Fibroblast of lung (primary cell): Measurements from ENCODE around the gene UMPS. TPM values are rescaled to one million over a fixed set of nuclear protein-coding genes. Genes with fewer than 3 reads are reported as not detected.
A peak's percentile ranks its signal among the peaks of the same experiment; 100 is the strongest.

Source experiments
- DNase-seq, 2 donors: peaks; one replicate each; pipeline versions ENCODE4 v3.0.0 to v3.0.0-alpha.2; 2010; ENCODE audit warnings: low read depth in 2 of 2
- H2AFZ ChIP-seq: 2 replicates; pipeline ENCODE4 v1.5.1; 2012; ENCODE audit warnings: low read length, control low read depth, inconsistent platforms
- H3K27ac ChIP-seq: 2 replicates; pipeline ENCODE4 v1.5.1; 2011; ENCODE audit warnings: low read length, control low read depth; ENCODE audit not compliant: insufficient read depth
- H3K27me3 ChIP-seq: 2 replicates; pipeline ENCODE4 v1.5.1; 2011; ENCODE audit warnings: mild to moderate bottlenecking, low read length; ENCODE audit not compliant: control insufficient read depth, insufficient read depth
- H3K36me3 ChIP-seq: 2 replicates; pipeline ENCODE4 v1.5.1; 2011; ENCODE audit warnings: low read length; ENCODE audit not compliant: control insufficient read depth, insufficient read depth
- H3K4me1 ChIP-seq: 2 replicates; pipeline ENCODE4 v1.5.1; 2011; ENCODE audit warnings: low read length; ENCODE audit not compliant: control insufficient read depth, insufficient read depth; ENCODE audit errors: extremely low read depth
- H3K4me2 ChIP-seq: 2 replicates; pipeline ENCODE4 v1.5.1; 2011; ENCODE audit warnings: low read length, control low read depth; ENCODE audit not compliant: insufficient read depth; ENCODE audit errors: extremely low read depth
- H3K4me3 ChIP-seq, 4 experiments: fragments of 200-600 bp in 1 of 4; sonication (generic) in 1 of 4; replicated peaks in 1 of 4; 2 replicates each; pipeline ENCODE4 v1.5.1; 2011 to 2016; ENCODE audit warnings: low read length in 4 of 4, low read depth in 3 of 4, mild to moderate bottlenecking in 3 of 4, control low read depth in 2 of 4, inconsistent platforms in 1 of 4, mixed read lengths in 1 of 4; ENCODE audit not compliant: insufficient read depth in 1 of 4; ENCODE audit errors: control extremely low read depth in 1 of 4
- H3K79me2 ChIP-seq: 2 replicates; pipeline ENCODE4 v1.5.1; 2012; ENCODE audit warnings: mild to moderate bottlenecking, low read length, inconsistent platforms; ENCODE audit not compliant: control insufficient read depth, insufficient read depth
- H3K9ac ChIP-seq: 2 replicates; pipeline ENCODE4 v1.5.1; 2011; ENCODE audit warnings: mild to moderate bottlenecking, low read length, control low read depth; ENCODE audit not compliant: insufficient read depth
- H3K9me3 ChIP-seq: 2 replicates; pipeline ENCODE4 v1.5.1; 2012; ENCODE audit warnings: low read depth, low read length; ENCODE audit not compliant: control insufficient read depth, insufficient read depth
- H4K20me1 ChIP-seq: 2 replicates; pipeline ENCODE4 v1.5.1; 2011; ENCODE audit warnings: low read length; ENCODE audit not compliant: control insufficient read depth, insufficient read depth; ENCODE audit errors: extremely low read depth
- CTCF ChIP-seq, 2 donors: IDR thresholded peaks in 1 of 2; conservative IDR thresholded peaks in 1 of 2; 1 replicate in 1 of 2; 2 replicates in 1 of 2; pipeline ENCODE4 v1.5.1; 2011 to 2012; ENCODE audit warnings: low read length in 2 of 2, control low read depth in 1 of 2, inconsistent platforms in 1 of 2, low read depth in 1 of 2, mild to moderate bottlenecking in 1 of 2
- EZH2 ChIP-seq: IDR thresholded peaks from 2 replicates; pipeline ENCODE4 v1.5.1; 2012; ENCODE audit warnings: low read length, control low read depth, mild to moderate bottlenecking; ENCODE audit errors: missing control alignments
- polyA plus RNA-seq, 2 donors: library from polyadenylated mRNA; depleted of rRNA in 1 of 2; stranded (reverse) in 1 of 2; unstranded in 1 of 2; fragments of >200 nt; gene quantifications; 2 replicates each; pipeline ENCODE4 v1.2.1, GENCODE V29; 2011 to 2012; ENCODE audit warnings: missing spikeins in 1 of 2
- total RNA-seq: library from RNA; depleted of rRNA; stranded (reverse); fragments of >200 nt; gene quantifications from 2 replicates; pipeline ENCODE4 v1.2.1, GENCODE V29; 2014

Gene UMPS
- total and polyA plus RNA-seq, 2 donors (not counting 1 experiment from before 2014, with no cell fraction given) = 21.6 to 25.0 TPM

- Histone ChIP-seq H3K9me3 (no peaks in the 10 kb centered on the region), H4K20me1 (no peaks in the 10 kb centered on the region), H2AFZ (peak overlapping the region; percentile 92), H3K4me1 (peaks cover 8% of the 10 kb centered on the region), H3K4me3 (peak overlapping the region; percentile 96 to 100 (median 98)), H3K36me3 (no peaks in the 10 kb centered on the region), H3K27ac (peak overlapping the region; percentile 93), H3K79me2 (peaks cover 32% of the 10 kb centered on the region), H3K27me3 (no peaks in the 10 kb centered on the region), H3K9ac (peak overlapping the region; percentile 95), H3K4me2 (peak overlapping the region; percentile 98)
- TF ChIP-seq EZH2 (no peak), CTCF (conservative IDR thresholded peaks at IDR 0.05 in 1 of 2, IDR thresholded peaks at IDR 0.05 in 1 of 2; ENCODE audit: low read depth in 1 of 2, low read length in 2 of 2) (no peak)
- no peak for DNase-seq
Measured at GRCh38 chr3:124730941-124731297, 667 bp downstream of the UMPS start.

GRCh38 chr3:124731760-124732159, 1.5 kb downstream of the UMPS start:
- Histone ChIP-seq H3K27me3 (no peaks in the 10 kb centered on the region), H3K9ac (no peak overlapping the region), H3K79me2 (peaks cover 32% of the 10 kb centered on the region), H3K36me3 (no peaks in the 10 kb centered on the region), H3K4me3 (no peak overlapping the region), H3K9me3 (no peaks in the 10 kb centered on the region), H4K20me1 (no peaks in the 10 kb centered on the region), H2AFZ (no peak overlapping the region), H3K4me2 (no peak overlapping the region), H3K4me1 (peaks cover 8% of the 10 kb centered on the region), H3K27ac (no peak overlapping the region)
- no peak for DNase-seq
- TF ChIP-seq CTCF (conservative IDR thresholded peaks at IDR 0.05 in 1 of 2, IDR thresholded peaks at IDR 0.05 in 1 of 2; ENCODE audit: low read depth in 1 of 2, low read length in 2 of 2) (no peak), EZH2 (no peak)

GRCh38 chr3:124741027-124741426, 10.8 kb downstream of the UMPS start:
- peaks cover 11% of the 10 kb centered on the region for H3K36me3 ChIP-seq
- H3K4me3 ChIP-seq = no peak overlapping the region
- no peaks in the 10 kb centered on the region for H3K9me3 ChIP-seq
- no peaks in the 10 kb centered on the region for H3K4me1 ChIP-seq
- no peak overlapping the region for H3K4me2 ChIP-seq
- H3K79me2 ChIP-seq = no peaks in the 10 kb centered on the region
- H3K27ac ChIP-seq = no peak overlapping the region
- H3K9ac ChIP-seq = no peak overlapping the region
- peak; percentile 36 to 64 for DNase-seq
- no peaks in the 10 kb centered on the region for H4K20me1 ChIP-seq
- no peak overlapping the region for H2AFZ ChIP-seq
- TF ChIP-seq EZH2 = no peak
- no peak for TF ChIP-seq CTCF (conservative IDR thresholded peaks at IDR 0.05 in 1 of 2, IDR thresholded peaks at IDR 0.05 in 1 of 2; ENCODE audit: low read depth in 1 of 2, low read length in 2 of 2)
- no peaks in the 10 kb centered on the region for H3K27me3 ChIP-seq
